Activated CD8-positive, alpha-beta memory T cell treated with anti-CD3 and anti-CD28 coated beads for 4 hours (primary cell): ENCODE measurements around the gene ATP5PB.

ENCODE experiments used
- DNase-seq, 2 donors: peaks; one replicate each; pipeline ENCODE4 v3.0.0-alpha.2; 2020; ENCODE audit warnings: low read depth in 2 of 2

ATP5PB gene

GRCh38 chr1:111446967-111447892 lies 2.0 kb upstream of the ATP5PB start:
- no peak for DNase-seq

GRCh38 chr1:111448482-111448917 lies 764 bp upstream of the ATP5PB start:
- peak; percentile 1 to 7 for DNase-seq

GRCh38 chr1:111449703-111450017 lies 396 bp downstream of the ATP5PB start:
- DNase-seq: no peak

- DNase-seq: no peak
Measured at GRCh38 chr1:111450185-111450584, 921 bp downstream of the ATP5PB start.

GRCh38 chr1:111452581-111452980 lies 3.3 kb downstream of the ATP5PB start:
- DNase-seq: no peak

- no peak for DNase-seq
Measured at GRCh38 chr1:111453706-111454105, 4.4 kb downstream of the ATP5PB start.

GRCh38 chr1:111454859-111455641 lies 5.8 kb downstream of the ATP5PB start:
- no peak for DNase-seq

GRCh38 chr1:111455642-111456031 lies 6.4 kb downstream of the ATP5PB start:
- DNase-seq: no peak

- DNase-seq: no peak
Measured at GRCh38 chr1:111461765-111462164, 12.5 kb downstream of the ATP5PB start.

GRCh38 chr1:111462370-111463028 lies 13.2 kb downstream of the ATP5PB start:
- DNase-seq: no peak

GRCh38 chr1:111463029-111463683 lies 13.9 kb downstream of the ATP5PB start:
- DNase-seq: no peak

- no peak for DNase-seq
Measured at GRCh38 chr1:111465754-111466153, 16.5 kb downstream of the ATP5PB start.

GRCh38 chr1:111466480-111466879 lies 17.2 kb downstream of the ATP5PB start:
- DNase-seq: no peak

GRCh38 chr1:111467865-111468716 lies 18.8 kb downstream of the ATP5PB start:
- DNase-seq: no peak

- DNase-seq: no peak
Measured at GRCh38 chr1:111468717-111469100, 19.4 kb downstream of the ATP5PB start.

GRCh38 chr1:111469539-111469938 lies 20.3 kb downstream of the ATP5PB start:
- no peak for DNase-seq

GRCh38 chr1:111470596-111470995 lies 21.3 kb downstream of the ATP5PB start:
- no peak for DNase-seq

GRCh38 chr1:111471012-111471411 lies 21.7 kb downstream of the ATP5PB start:
- peak; percentile 34 to 57 for DNase-seq

GRCh38 chr1:111471538-111471937 lies 22.3 kb downstream of the ATP5PB start:
- DNase-seq: no peak

- no peak for DNase-seq
Measured at GRCh38 chr1:111474106-111474505, 24.8 kb downstream of the ATP5PB start.

GRCh38 chr1:111474521-111474920 lies 25.3 kb downstream of the ATP5PB start:
- no peak for DNase-seq
